Mononuclear cell (primary cell): ENCODE measurements around the gene CTNNA3. TPM values are rescaled to one million over a fixed set of nuclear protein-coding genes. Genes with fewer than 3 reads are reported as not detected.
"Not testable (repeated sequence)": the region's sequence is repeated elsewhere in the genome, so short reads cannot be mapped to it uniquely, and the experiment has no call there.

Experiments
- H3K27me3 ChIP-seq: 2 replicates; pipeline ENCODE4 v1.6.0; 2011; ENCODE audit warnings: low read length, control low read depth; ENCODE audit not compliant: insufficient read depth
- H3K4me1 ChIP-seq: 2 replicates; pipeline ENCODE4 v1.5.1; 2011; ENCODE audit warnings: mild to moderate bottlenecking, low read length, control low read depth; ENCODE audit not compliant: insufficient read depth
- H3K4me3 ChIP-seq: 2 replicates; pipeline ENCODE4 v1.5.1; 2011; ENCODE audit warnings: mild to moderate bottlenecking, low read length, moderate library complexity
- H3K9me3 ChIP-seq: 2 replicates; pipeline ENCODE4 v1.5.1; 2011; ENCODE audit warnings: low read depth, mild to moderate bottlenecking, control low read depth, low read length
- total RNA-seq: library from RNA; depleted of rRNA; stranded (reverse); fragments of >200 nt; gene quantifications from one replicate; pipeline ENCODE4 v1.2.3, GENCODE V29; 2012

CTNNA3 gene
- total RNA-seq: 0.42 TPM

DNA sequence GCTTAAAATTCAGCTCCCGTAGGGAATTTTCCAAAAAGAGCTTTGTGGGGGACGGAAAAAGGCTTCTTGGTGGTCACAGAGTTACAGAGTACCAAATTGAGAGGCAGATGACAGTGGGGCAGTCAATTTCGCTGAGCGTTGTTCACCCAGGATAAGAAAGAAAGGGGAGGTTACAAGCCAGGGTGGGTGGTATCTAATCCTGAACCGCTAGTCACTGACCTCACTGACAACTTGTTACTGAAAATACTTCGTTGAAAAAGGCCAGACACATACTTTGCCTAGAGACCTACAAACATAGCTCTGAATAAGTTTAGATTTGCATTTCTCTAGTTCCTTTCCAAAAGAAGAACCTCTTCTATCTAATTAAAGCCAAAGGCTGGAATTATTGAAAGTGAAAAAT lies at the start of gene CTNNA3:
TSS of gene CTNNA3 (minus strand) at position 167 of the 400 bp plus-strand sequence.
- Histone ChIP-seq H3K27me3 (no peaks in the 10 kb centered on the region), H3K9me3 (no peaks in the 10 kb centered on the region), H3K4me1 (no peaks in the 10 kb centered on the region), H3K4me3 (no peak within 1 kb of the TSS)

DNA sequence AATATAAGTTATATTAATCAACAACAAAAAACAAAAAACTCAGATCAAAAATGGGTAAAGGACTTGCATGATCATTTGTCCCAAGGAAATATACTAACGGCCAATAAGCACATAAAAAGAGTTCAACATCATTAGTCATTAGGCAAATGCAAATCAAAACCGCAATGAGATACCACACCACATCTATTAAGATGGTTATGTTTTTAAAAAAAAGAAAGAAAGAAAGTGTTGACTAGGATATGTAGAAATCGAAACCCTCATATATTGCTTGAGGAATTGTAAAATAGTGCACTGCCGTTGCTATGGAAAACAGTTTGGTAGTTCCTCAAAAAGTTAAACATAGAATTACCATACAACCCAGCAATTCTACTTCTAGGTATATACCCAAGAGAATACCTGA lies 39.4 kb upstream of the CTNNA3 start:
- Histone ChIP-seq H3K9me3 (no peaks in the 10 kb centered on the region), H3K27me3 (peaks cover 3% of the 10 kb centered on the region), H3K4me3 (no peak overlapping the region), H3K4me1 (no peaks in the 10 kb centered on the region)

- peaks cover 6% of the 10 kb centered on the region for H3K27me3 ChIP-seq
- H3K4me1 ChIP-seq: no peaks in the 10 kb centered on the region
- H3K4me3 ChIP-seq: no peak overlapping the region
- H3K9me3 ChIP-seq: no peaks in the 10 kb centered on the region
Observed at GRCh38 chr10:67733511-67733910, 37.5 kb upstream of the CTNNA3 start.

GRCh38 chr10:67725567-67725966 lies 29.6 kb upstream of the CTNNA3 start:
- Histone ChIP-seq H3K4me3 (no peak overlapping the region), H3K9me3 (no peaks in the 10 kb centered on the region), H3K4me1 (no peaks in the 10 kb centered on the region), H3K27me3 (peaks cover 2% of the 10 kb centered on the region)

DNA sequence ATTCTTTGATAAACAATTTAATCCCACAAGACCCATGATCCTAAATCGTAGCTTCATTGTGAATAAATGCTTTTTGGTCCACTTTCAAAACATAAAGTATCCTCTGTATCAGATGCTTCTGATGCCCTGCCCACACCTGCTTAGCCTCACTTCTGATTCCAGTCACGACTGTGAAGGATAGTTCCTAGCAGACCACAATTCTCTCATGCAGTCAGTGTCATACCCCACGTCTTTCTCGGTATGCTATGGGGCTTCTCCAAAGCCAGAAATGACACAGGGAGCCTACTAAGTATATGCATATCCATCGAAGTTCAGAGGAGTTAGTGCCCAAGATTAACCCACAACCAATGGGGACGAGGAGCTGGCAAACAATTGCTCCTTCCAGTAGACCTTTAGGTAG lies 27.6 kb upstream of the CTNNA3 start:
- H3K9me3 ChIP-seq: no peaks in the 10 kb centered on the region
- no peak overlapping the region for H3K4me3 ChIP-seq
- no peaks in the 10 kb centered on the region for H3K4me1 ChIP-seq
- H3K27me3 ChIP-seq: no peaks in the 10 kb centered on the region

GRCh38 chr10:67722113-67722512 lies 26.1 kb upstream of the CTNNA3 start:
- Histone ChIP-seq H3K4me1 (no peaks in the 10 kb centered on the region), H3K4me3 (no peak overlapping the region), H3K27me3 (no peaks in the 10 kb centered on the region), H3K9me3 (no peaks in the 10 kb centered on the region)

- H3K9me3 ChIP-seq, H3K27me3 ChIP-seq, H3K4me1 ChIP-seq, H3K4me3 ChIP-seq: not testable (repeated sequence)
Observed at GRCh38 chr10:67716455-67716854, 20.5 kb upstream of the CTNNA3 start.

DNA sequence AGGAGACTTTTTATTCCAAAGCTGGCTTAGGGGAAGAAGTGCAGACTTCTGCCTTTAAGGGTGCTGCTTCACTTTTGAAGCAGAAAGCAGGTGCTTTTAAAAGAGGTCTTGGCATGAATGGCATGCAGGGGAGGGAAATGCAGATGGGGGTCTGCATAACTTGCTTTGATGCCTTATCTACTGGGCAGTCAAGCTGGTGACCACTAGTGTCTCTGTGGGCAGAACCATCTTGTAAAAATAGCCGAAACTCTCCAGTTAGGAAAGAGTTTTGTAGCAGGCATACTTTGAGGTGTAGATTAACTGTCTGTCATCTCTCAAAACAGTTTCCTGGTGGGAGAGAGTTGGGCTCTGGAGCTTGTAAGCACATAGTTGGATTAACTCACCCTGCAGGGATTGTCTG lies 9.9 kb upstream of the CTNNA3 start:
- Histone ChIP-seq H3K27me3 (no peaks in the 10 kb centered on the region), H3K4me3 (no peak overlapping the region), H3K4me1 (no peaks in the 10 kb centered on the region), H3K9me3 (no peaks in the 10 kb centered on the region)

DNA sequence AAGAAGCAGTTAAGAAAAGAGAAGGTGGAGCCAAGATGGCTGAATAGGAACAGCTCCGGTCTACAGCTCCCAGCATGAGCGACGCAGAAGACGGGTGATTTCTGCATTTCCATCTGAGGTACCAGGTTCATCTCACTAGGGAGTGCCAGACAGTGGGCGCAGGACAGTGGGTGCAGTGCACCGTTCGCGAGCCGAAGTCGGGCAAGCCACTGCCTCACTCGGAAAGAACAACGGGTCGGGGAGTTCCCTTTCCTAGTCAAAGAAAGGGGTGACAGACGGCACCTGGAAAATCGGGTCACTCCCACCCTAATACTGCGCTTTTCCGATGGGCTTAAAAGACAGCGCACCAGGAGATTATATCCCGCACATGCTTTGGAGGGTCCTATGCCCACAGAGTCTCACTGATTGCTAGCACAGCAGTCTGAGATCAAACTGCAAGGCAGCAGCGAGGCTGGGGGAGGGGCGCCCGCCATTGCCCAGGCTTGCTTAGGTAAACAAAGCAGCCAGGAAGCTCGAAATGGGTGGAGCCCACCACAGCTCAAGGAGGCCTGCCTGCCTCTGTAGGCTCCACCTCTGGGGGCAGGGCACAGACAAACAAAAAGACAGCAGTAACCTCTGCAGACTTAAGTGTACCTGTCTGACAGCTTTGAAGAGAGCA lies 3.7 kb upstream of the CTNNA3 start:
- H3K27me3 ChIP-seq, H3K4me1 ChIP-seq, H3K9me3 ChIP-seq: not testable (repeated sequence)

DNA sequence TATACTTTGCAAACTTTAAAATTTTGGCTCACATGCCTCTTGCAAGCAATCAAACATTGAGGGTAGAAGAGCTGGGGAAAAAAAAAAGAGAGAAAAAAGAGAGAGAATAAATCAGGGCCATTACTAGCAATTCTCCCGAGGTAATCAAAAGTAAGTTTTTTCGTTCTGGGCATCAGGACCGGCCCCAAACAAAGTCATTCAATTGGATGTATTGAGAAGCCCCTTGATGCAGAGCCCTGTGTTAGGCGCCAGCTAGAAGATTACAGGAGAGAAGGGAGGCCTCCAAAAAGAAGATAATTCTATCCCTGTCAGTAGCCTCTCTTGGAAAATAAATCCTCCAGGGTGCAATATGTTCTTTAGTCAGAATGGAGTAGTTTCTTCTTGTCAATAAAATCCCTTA lies 2.2 kb upstream of the CTNNA3 start:
- Histone ChIP-seq H3K4me3 (no peak overlapping the region), H3K27me3 (no peaks in the 10 kb centered on the region), H3K4me1 (no peaks in the 10 kb centered on the region), H3K9me3 (no peaks in the 10 kb centered on the region)

More for the DNA sequence above, 3.7 kb upstream of the CTNNA3 start:
- not testable (repeated sequence) for H3K4me3 ChIP-seq

DNA sequence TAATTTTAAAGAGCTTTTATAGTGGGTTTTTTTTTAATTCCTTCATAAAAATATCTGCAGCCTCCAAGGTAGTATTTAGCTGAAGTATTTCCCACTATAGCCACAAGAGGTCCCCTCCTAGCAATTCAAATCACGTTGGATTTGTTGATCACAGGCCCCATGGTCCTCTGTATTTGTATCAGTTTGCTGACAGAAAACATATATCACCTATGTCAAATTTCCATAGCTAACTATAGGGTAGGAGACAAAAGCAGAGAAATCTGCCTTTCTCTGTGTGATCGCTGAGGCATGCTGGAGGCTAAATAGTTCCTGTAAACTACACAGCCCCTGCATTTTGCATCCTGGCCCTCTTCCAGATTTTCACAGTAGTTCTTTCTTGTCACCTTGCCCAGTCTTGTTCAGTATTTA lies 1.7 kb upstream of the CTNNA3 start:
- Histone ChIP-seq H3K9me3 (no peaks in the 10 kb centered on the region), H3K4me3 (no peak overlapping the region), H3K27me3 (no peaks in the 10 kb centered on the region), H3K4me1 (no peaks in the 10 kb centered on the region)

GRCh38 chr10:67696679-67697078 lies 684 bp upstream of the CTNNA3 start:
- H3K9me3 ChIP-seq: no peaks in the 10 kb centered on the region
- no peaks in the 10 kb centered on the region for H3K4me1 ChIP-seq
- no peak overlapping the region for H3K4me3 ChIP-seq
- H3K27me3 ChIP-seq: no peaks in the 10 kb centered on the region

- no peaks in the 10 kb centered on the region for H3K4me1 ChIP-seq
- no peaks in the 10 kb centered on the region for H3K27me3 ChIP-seq
- no peaks in the 10 kb centered on the region for H3K9me3 ChIP-seq
- no peak overlapping the region for H3K4me3 ChIP-seq
Observed at GRCh38 chr10:67695555-67695954, 440 bp downstream of the CTNNA3 start.

GRCh38 chr10:67691861-67692260 lies 4.1 kb downstream of the CTNNA3 start:
- not testable (repeated sequence) for H3K9me3 ChIP-seq, H3K27me3 ChIP-seq, H3K4me3 ChIP-seq, H3K4me1 ChIP-seq

DNA sequence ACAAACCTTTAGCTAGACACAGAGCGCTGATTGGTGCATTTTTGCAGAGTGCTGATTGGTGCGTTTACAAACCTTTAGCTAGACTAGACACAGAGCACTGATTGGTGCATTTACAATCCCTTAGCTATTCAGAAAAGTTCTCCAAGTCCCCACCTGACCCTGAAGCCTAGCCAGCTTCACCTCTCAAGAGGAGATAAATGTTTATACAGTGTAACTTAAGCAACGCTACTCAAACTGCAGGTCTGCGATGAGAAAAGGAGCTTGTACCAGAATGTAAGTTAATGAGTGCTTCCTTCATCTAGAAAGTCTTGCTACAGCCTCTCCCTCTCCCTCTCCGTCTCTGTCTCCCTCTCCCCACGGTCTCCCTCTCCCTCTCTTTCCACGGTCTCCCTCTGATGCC lies 5.5 kb downstream of the CTNNA3 start:
- H3K9me3 ChIP-seq, H3K4me3 ChIP-seq, H3K27me3 ChIP-seq, H3K4me1 ChIP-seq: not testable (repeated sequence)

DNA sequence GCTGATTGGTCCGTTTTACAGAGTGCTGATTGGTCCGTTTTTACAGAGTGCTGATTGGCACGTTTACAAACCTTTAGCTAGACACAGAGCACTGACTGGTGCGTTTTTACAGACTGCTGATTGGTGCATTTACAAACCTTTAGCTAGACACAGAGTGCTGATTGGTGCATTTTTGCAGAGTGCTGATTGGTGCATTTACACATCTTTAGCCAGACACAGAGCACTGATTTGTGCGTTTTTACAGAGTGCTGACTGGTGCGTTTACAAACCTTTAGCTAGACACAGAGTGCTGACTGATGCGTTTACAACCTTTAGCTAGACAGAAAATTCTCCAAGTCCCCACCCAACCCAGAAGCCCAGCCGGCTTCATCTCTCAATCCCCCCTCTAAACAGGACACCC lies 11.9 kb downstream of the CTNNA3 start:
- H3K4me1 ChIP-seq, H3K4me3 ChIP-seq, H3K27me3 ChIP-seq: not testable (repeated sequence)
- H3K9me3 ChIP-seq: peaks cover 12% of the 10 kb centered on the region
